IMR-90 (cell line): ENCODE data around the gene TTC7B. TPM values are rescaled to one million over a fixed set of nuclear protein-coding genes. Genes with fewer than 3 reads are reported as not detected.

Experiments used
- ATAC-seq: fragments of 200-7000 bp; cut with Tn5 transposase; 2 replicates; pipeline ENCODE4 v1.9.1; 2020; ENCODE audit warnings: low read depth, mild to moderate bottlenecking, moderate library complexity
- BruUV-seq: library from RNA; stranded (reverse); fragments of 400-500 nt; replicated peaks from 2 replicates; lab custom pipeline; 2021; lab: Mats Ljungman, UMichigan
- CTCF ChIA-PET: fragments of 300-600 bp; formaldehyde crosslinking; extraction: SDS; loops from one replicate; lab custom pipeline; 2021; ENCODE audit warnings: antibody characterized with exemption; lab: Yijun Ruan, JAX
- POLR2A ChIA-PET: fragments of 300-600 bp; sonication (Branson Sonifier 250); formaldehyde crosslinking; loops from one replicate; lab custom pipeline; 2022; ENCODE audit warnings: antibody characterized with exemption; ENCODE audit not compliant: unreplicated experiment; lab: Charles Lee
- DNase-seq: peaks from one replicate; pipeline ENCODE4 v3.0.0; 2013
- H2AFZ ChIP-seq: replicated peaks from 2 replicates; pipeline ENCODE3; 2013; ENCODE audit warnings: low read length, mild to moderate bottlenecking; ENCODE audit not compliant: poor library complexity
- H2AK5ac ChIP-seq: 2 replicates; pipeline ENCODE4 v1.6.1; 2013; ENCODE audit warnings: low read depth, low read length, inconsistent platforms
- H2AK9ac ChIP-seq: replicated peaks from 2 replicates; pipeline ENCODE3; 2013; ENCODE audit warnings: mild to moderate bottlenecking, low read depth, low read length, moderate library complexity; ENCODE audit not compliant: poor library complexity
- H2BK120ac ChIP-seq: 2 replicates; pipeline ENCODE4 v1.6.1; 2013; ENCODE audit warnings: low read depth, low read length, inconsistent platforms
- H2BK15ac ChIP-seq: 3 replicates; pipeline ENCODE4 v1.6.1; 2013; ENCODE audit warnings: low read depth, low read length, inconsistent platforms
- H2BK20ac ChIP-seq: 2 replicates; pipeline ENCODE4 v1.6.1; 2013; ENCODE audit warnings: low read depth, mild to moderate bottlenecking, inconsistent platforms, low read length, moderate library complexity
- H2BK5ac ChIP-seq: 2 replicates; pipeline ENCODE4 v1.6.1; 2013; ENCODE audit warnings: mild to moderate bottlenecking, low read depth, low read length, inconsistent platforms; ENCODE audit not compliant: poor library complexity, severe bottlenecking
- H3K14ac ChIP-seq: replicated peaks from 2 replicates; pipeline ENCODE4 v1.6.1; 2013; ENCODE audit warnings: low read depth, low read length, inconsistent platforms
- H3K18ac ChIP-seq: 2 replicates; pipeline ENCODE4 v1.6.1; 2013; ENCODE audit warnings: low read depth, low read length, control low read depth
- H3K23ac ChIP-seq: 2 replicates; pipeline ENCODE4 v1.6.1; 2013; ENCODE audit warnings: low read depth, low read length, inconsistent platforms
- H3K27ac ChIP-seq: 2 replicates; pipeline ENCODE4 v1.5.1; 2013; ENCODE audit warnings: mild to moderate bottlenecking, control low read depth, low read length; ENCODE audit not compliant: insufficient read depth
- H3K27me3 ChIP-seq: 2 replicates; pipeline ENCODE4 v1.6.1; 2013; ENCODE audit warnings: low read length; ENCODE audit not compliant: control insufficient read depth, insufficient read depth
- H3K36me3 ChIP-seq: 2 replicates; pipeline ENCODE4 v1.6.1; 2013; ENCODE audit warnings: low read length, mixed read lengths; ENCODE audit not compliant: control insufficient read depth, insufficient read depth
- H3K4ac ChIP-seq: 2 replicates; pipeline ENCODE4 v1.6.1; 2013; ENCODE audit warnings: low read depth, low read length, inconsistent platforms
- H3K4me1 ChIP-seq: 2 replicates; pipeline ENCODE4 v1.6.1; 2013; ENCODE audit warnings: low read length, mixed read lengths; ENCODE audit not compliant: control insufficient read depth, insufficient read depth
- H3K4me2 ChIP-seq: 2 replicates; pipeline ENCODE4 v1.6.1; 2013; ENCODE audit warnings: low read depth, mild to moderate bottlenecking, control low read depth, low read length, moderate library complexity
- H3K4me3 ChIP-seq: 2 replicates; pipeline ENCODE4 v1.5.1; 2013; ENCODE audit warnings: low read depth, mild to moderate bottlenecking, control low read depth, low read length, moderate library complexity; ENCODE audit not compliant: insufficient read depth
- H3K56ac ChIP-seq: 2 replicates; pipeline ENCODE4 v1.6.1; 2013; ENCODE audit warnings: low read length, inconsistent platforms; ENCODE audit not compliant: insufficient read depth; ENCODE audit errors: extremely low read depth
- H3K79me1 ChIP-seq, 2 experiments: 2 replicates each; pipeline ENCODE4 v1.6.1; 2013; ENCODE audit warnings: low read length in 2 of 2, inconsistent platforms in 1 of 2, low read depth in 1 of 2
- H3K9ac ChIP-seq: 2 replicates; pipeline ENCODE4 v1.6.1; 2013; ENCODE audit warnings: low read depth, low read length, control low read depth
- H3K9me1 ChIP-seq: 2 replicates; pipeline ENCODE4 v1.6.1; 2013; ENCODE audit warnings: low read length, inconsistent platforms; ENCODE audit not compliant: insufficient read depth
- H3K9me3 ChIP-seq: 2 replicates; pipeline ENCODE4 v1.6.1; 2013; ENCODE audit warnings: low read length; ENCODE audit not compliant: control insufficient read depth, insufficient read depth
- H4K20me1 ChIP-seq: 2 replicates; pipeline ENCODE4 v1.6.1; 2013; ENCODE audit warnings: low read length, inconsistent platforms; ENCODE audit not compliant: insufficient read depth
- H4K5ac ChIP-seq: 2 replicates; pipeline ENCODE4 v1.6.1; 2013; ENCODE audit warnings: mild to moderate bottlenecking, low read depth, low read length, control low read depth
- H4K8ac ChIP-seq, 2 experiments: 2 replicates each; pipeline ENCODE4 v1.6.1; 2013; ENCODE audit warnings: low read depth in 2 of 2, low read length in 2 of 2, control low read depth in 1 of 2, inconsistent platforms in 1 of 2
- H4K91ac ChIP-seq: 2 replicates; pipeline ENCODE4 v1.6.1; 2013; ENCODE audit warnings: low read depth, low read length, inconsistent platforms; ENCODE audit not compliant: insufficient read depth
- BHLHE40 ChIP-seq: fragments of 150-350 bp; IDR thresholded peaks from 2 replicates; pipeline ENCODE4 v1.6.1; 2016; ENCODE audit warnings: mild to moderate bottlenecking, low read depth, low read length
- CEBPB ChIP-seq: IDR thresholded peaks from 2 replicates; pipeline ENCODE4 v1.6.1; 2012; ENCODE audit warnings: low read depth, low read length, improper control_type of control experiment
- CHD1 ChIP-seq: IDR thresholded peaks from 2 replicates; pipeline ENCODE4 v1.6.1; 2012; ENCODE audit warnings: low read depth, low read length, improper control_type of control experiment
- FOS ChIP-seq: fragments of 150-350 bp; IDR thresholded peaks from 2 replicates; pipeline ENCODE4 v1.6.1; 2016; ENCODE audit warnings: low read depth, low read length
- MAFK ChIP-seq: IDR thresholded peaks from 2 replicates; pipeline ENCODE4 v1.6.1; 2012; ENCODE audit warnings: low read depth, low read length, improper control_type of control experiment
- MAZ ChIP-seq: IDR thresholded peaks from 2 replicates; pipeline ENCODE4 v1.6.1; 2012; ENCODE audit warnings: low read depth, mild to moderate bottlenecking, low read length, improper control_type of control experiment, moderate library complexity, borderline replicate concordance
- MXI1 ChIP-seq: IDR thresholded peaks from 2 replicates; pipeline ENCODE4 v1.6.1; 2012; ENCODE audit warnings: low read depth, mild to moderate bottlenecking, low read length, moderate library complexity, borderline replicate concordance
- NFE2L2 ChIP-seq: fragments of 150-350 bp; IDR thresholded peaks from 2 replicates; pipeline ENCODE4 v1.6.1; 2016; ENCODE audit warnings: low read depth, mild to moderate bottlenecking, low read length
- POLR2A ChIP-seq: IDR thresholded peaks from 2 replicates; pipeline ENCODE4 v1.6.1; 2012; ENCODE audit warnings: mild to moderate bottlenecking, low read depth, low read length
- RAD21 ChIP-seq: IDR thresholded peaks from 2 replicates; pipeline ENCODE4 v1.6.1; 2012; ENCODE audit warnings: low read length, improper control_type of control experiment
- RCOR1 ChIP-seq: IDR thresholded peaks from 2 replicates; pipeline ENCODE4 v1.6.1; 2012; ENCODE audit warnings: mild to moderate bottlenecking, low read length, improper control_type of control experiment; ENCODE audit not compliant: insufficient replicate concordance
- RFX5 ChIP-seq: IDR thresholded peaks from 2 replicates; pipeline ENCODE4 v1.8.0; 2012; ENCODE audit warnings: low read depth, mild to moderate bottlenecking, low read length, moderate library complexity
- SMC3 ChIP-seq: fragments of 150-350 bp; IDR thresholded peaks from 2 replicates; pipeline ENCODE4 v1.6.1; 2016; ENCODE audit warnings: low read depth, mild to moderate bottlenecking, antibody characterized with exemption, low read length, moderate library complexity
- WGBS, 2 experiments: methylation state at CpG; one replicate each; pipeline versions ENCODE4 v1.1.5 to v1.1.7; 2013; ENCODE audit warnings: missing lambda C conversion rate in 2 of 2; ENCODE audit not compliant: insufficient read length in 1 of 2; ENCODE audit errors: extremely low coverage in 2 of 2; 5-methylcytosine and 5-hydroxymethylcytosine counted together
- dilution Hi-C: fragments of 300-500 bp; cut with HindIII; formaldehyde crosslinking; loops from one replicate; pipeline ENCODE4 v1.14.3; 2018; ENCODE audit warnings: low sequenced_read_pairs; ENCODE audit not compliant: unreplicated experiment
- in situ Hi-C: fragments of 300-500 bp; cut with MboI; formaldehyde crosslinking; loops from 3 replicates; pipeline ENCODE4 v1.14.3; 2019; ENCODE audit warnings: low sequenced_read_pairs, inconsistent platforms, mixed read lengths
- intact Hi-C: fragments of 100-400 bp; cut with micrococcal nuclease; formaldehyde crosslinking; loops from 2 replicates; pipeline ENCODE4 v1.10.0; 2022
- polyA plus RNA-seq, 3 experiments: library from polyadenylated mRNA; depleted of rRNA; stranded (reverse); fragments of >200 nt; gene quantifications; 2 replicates each; pipeline ENCODE4 v1.2.3, GENCODE V29; 2012; ENCODE audit warnings: low replicate concordance in 1 of 3
- total RNA-seq: library from RNA; depleted of rRNA; stranded (reverse); fragments of >200 nt; gene quantifications from 2 replicates; pipeline ENCODE4 v1.2.3, GENCODE V29; 2012
- TF ChIP-seq, protein P1 (sequence below): fragments of 150-350 bp; IDR thresholded peaks from 2 replicates; pipeline ENCODE4 v1.6.1; 2017; ENCODE audit warnings: mild to moderate bottlenecking, antibody characterized with exemption, low read length, low read depth
- TF ChIP-seq, protein P2 (sequence below): fragments of 150-350 bp; IDR thresholded peaks from 2 replicates; pipeline ENCODE4 v1.6.1; 2016; ENCODE audit warnings: low read depth, mild to moderate bottlenecking, low read length, moderate library complexity, borderline replicate concordance
- TF ChIP-seq, protein P3 (sequence below): conservative IDR thresholded peaks from 2 replicates; pipeline ENCODE4 v1.5.1; 2012; ENCODE audit warnings: mild to moderate bottlenecking, low read depth, low read length, improper control_type of control experiment

TTC7B gene
- total and polyA plus RNA-seq, 2 of the 4 experiments (the other 2 are of a cell fraction) = 18.1 to 35.3 TPM

GRCh38 chr14:90788031-90788430, 28.2 kb downstream of the TTC7B start:
- BruUV-seq = no TSS peak
- Histone ChIP-seq H2BK20ac (no peak overlapping the region), H3K4me2 (no peak overlapping the region), H2BK15ac (no peak overlapping the region), H4K5ac (no peak overlapping the region), H3K14ac (no peak overlapping the region), H3K9me3 (no peaks in the 10 kb centered on the region), H4K20me1 (peaks cover 8% of the 10 kb centered on the region; the same call in 1 of the 2 replicates), H3K4me3 (no peak overlapping the region), H4K91ac (no peak overlapping the region), H3K27ac (no peak overlapping the region), H4K8ac (no peak overlapping the region), H3K36me3 (peaks cover 14% of the 10 kb centered on the region; the same call in 1 of the 2 replicates), H3K9me1 (peaks cover 8% of the 10 kb centered on the region; the same call in 1 of the 2 replicates), H2AK5ac (no peak overlapping the region), H3K4ac (no peak overlapping the region), H3K56ac (no peak overlapping the region), H3K4me1 (no peaks in the 10 kb centered on the region), H2AK9ac (no peak overlapping the region), H3K27me3 (no peaks in the 10 kb centered on the region), H3K18ac (no peak overlapping the region), H2AFZ (no peak overlapping the region), H2BK120ac (no peak overlapping the region), H3K9ac (no peak overlapping the region), H3K79me1 (peaks cover 24 to 32% of the 10 kb centered on the region in 2 experiments), H3K23ac (no peak overlapping the region), H2BK5ac (no peak overlapping the region)
- 90% methylated on average over 4 of the region's 7 CpGs; no CpG with 5 or more reads in 1 of the 2 experiments for WGBS, 2 experiments
- ChIA-PET CTCF (no interaction called here), POLR2A (no interaction called here)
- dilution Hi-C loops = no loop called here
- ATAC-seq = no peak
- no peak for DNase-seq
- intact Hi-C loops = no loop called here
- TF ChIP-seq RAD21 (no peak), RFX5 (no peak), FOS (no peak), CHD1 (no peak), MXI1 (no peak), POLR2A (no peak), SMC3 (no peak), RCOR1 (no peak), CEBPB (no peak), NFE2L2 (no peak), BHLHE40 (no peak), MAZ (no peak), MAFK (no peak)
- TF ChIP-seq, protein P1, sequence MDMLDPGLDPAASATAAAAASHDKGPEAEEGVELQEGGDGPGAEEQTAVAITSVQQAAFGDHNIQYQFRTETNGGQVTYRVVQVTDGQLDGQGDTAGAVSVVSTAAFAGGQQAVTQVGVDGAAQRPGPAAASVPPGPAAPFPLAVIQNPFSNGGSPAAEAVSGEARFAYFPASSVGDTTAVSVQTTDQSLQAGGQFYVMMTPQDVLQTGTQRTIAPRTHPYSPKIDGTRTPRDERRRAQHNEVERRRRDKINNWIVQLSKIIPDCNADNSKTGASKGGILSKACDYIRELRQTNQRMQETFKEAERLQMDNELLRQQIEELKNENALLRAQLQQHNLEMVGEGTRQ = no peak
- TF ChIP-seq, protein P2, sequence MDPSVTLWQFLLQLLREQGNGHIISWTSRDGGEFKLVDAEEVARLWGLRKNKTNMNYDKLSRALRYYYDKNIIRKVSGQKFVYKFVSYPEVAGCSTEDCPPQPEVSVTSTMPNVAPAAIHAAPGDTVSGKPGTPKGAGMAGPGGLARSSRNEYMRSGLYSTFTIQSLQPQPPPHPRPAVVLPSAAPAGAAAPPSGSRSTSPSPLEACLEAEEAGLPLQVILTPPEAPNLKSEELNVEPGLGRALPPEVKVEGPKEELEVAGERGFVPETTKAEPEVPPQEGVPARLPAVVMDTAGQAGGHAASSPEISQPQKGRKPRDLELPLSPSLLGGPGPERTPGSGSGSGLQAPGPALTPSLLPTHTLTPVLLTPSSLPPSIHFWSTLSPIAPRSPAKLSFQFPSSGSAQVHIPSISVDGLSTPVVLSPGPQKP = no peak
- TF ChIP-seq, protein P3, sequence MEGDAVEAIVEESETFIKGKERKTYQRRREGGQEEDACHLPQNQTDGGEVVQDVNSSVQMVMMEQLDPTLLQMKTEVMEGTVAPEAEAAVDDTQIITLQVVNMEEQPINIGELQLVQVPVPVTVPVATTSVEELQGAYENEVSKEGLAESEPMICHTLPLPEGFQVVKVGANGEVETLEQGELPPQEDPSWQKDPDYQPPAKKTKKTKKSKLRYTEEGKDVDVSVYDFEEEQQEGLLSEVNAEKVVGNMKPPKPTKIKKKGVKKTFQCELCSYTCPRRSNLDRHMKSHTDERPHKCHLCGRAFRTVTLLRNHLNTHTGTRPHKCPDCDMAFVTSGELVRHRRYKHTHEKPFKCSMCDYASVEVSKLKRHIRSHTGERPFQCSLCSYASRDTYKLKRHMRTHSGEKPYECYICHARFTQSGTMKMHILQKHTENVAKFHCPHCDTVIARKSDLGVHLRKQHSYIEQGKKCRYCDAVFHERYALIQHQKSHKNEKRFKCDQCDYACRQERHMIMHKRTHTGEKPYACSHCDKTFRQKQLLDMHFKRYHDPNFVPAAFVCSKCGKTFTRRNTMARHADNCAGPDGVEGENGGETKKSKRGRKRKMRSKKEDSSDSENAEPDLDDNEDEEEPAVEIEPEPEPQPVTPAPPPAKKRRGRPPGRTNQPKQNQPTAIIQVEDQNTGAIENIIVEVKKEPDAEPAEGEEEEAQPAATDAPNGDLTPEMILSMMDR = no peak
- in situ Hi-C loops = no loop called here
